Measurements from ENCODE around the gene LTBP1. TPM values are rescaled to one million over a fixed set of nuclear protein-coding genes. Genes with fewer than 3 reads are reported as not detected.
"Not testable (repeated sequence)": the region's sequence is repeated elsewhere in the genome, so short reads cannot be mapped to it uniquely, and the experiment has no call there.

LTBP1 gene
- total RNA-seq, 1 experiment from 2014 or later = 162 TPM

GRCh38 chr2:33339269-33339668 is 392.5 kb downstream of the LTBP1 start:
- no peak for DNase-seq (ENCODE audit: low read depth)

- DNase-seq (ENCODE audit: low read depth) = peak; percentile 65
Observed at GRCh38 chr2:33340280-33340679, 393.5 kb downstream of the LTBP1 start.

GRCh38 chr2:33342171-33342570 is 395.4 kb downstream of the LTBP1 start:
- DNase-seq (ENCODE audit: low read depth) = no peak

DNA sequence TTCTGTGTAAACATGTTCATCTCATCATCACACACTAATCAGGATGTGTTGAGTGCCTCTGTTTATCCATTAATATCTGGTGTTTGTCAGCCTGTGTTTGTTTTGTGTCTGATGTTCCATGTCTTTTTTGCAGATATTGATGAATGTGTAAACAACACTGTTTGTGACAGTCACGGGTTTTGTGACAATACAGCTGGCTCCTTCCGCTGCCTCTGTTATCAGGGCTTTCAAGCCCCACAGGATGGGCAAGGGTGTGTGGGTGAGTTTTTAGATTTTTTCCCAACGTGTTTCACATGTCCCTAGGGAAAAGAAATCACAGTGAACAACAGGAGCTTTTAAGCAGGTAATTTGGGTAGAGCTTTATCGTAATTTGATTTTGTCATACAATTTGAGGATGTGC is 396.0 kb downstream of the LTBP1 start:
- DNase-seq (ENCODE audit: low read depth) = no peak

- DNase-seq (ENCODE audit: low read depth) = no peak
Observed at GRCh38 chr2:33343387-33343895, 396.7 kb downstream of the LTBP1 start.

DNA sequence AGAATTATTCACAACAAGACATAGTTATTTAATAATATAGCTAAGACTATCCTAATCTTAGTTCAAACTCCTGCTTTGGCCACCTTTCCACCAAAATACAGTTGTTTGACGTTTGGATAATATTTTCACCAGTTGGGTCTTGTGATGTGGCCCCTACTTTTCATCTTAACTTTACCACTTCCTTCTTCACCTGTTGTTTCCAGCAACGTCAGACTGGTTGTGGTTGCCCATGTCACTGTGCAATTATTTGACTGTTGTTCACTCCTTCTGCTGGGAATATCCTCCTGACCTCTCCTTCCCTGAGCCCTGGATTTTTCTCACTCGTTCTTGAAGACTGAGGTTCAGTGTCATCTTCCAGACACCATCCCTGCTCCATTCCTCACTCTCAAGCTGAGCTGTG is 397.5 kb downstream of the LTBP1 start:
- no peak for DNase-seq (ENCODE audit: low read depth)

GRCh38 chr2:33347856-33348255 is 401.1 kb downstream of the LTBP1 start:
- DNase-seq (ENCODE audit: low read depth) = no peak

GRCh38 chr2:33350632-33351031 is 403.9 kb downstream of the LTBP1 start:
- DNase-seq (ENCODE audit: low read depth) = no peak

- DNase-seq (ENCODE audit: low read depth) = no peak
Observed at GRCh38 chr2:33351781-33352180, 405.0 kb downstream of the LTBP1 start.

GRCh38 chr2:33354981-33355380 is 408.2 kb downstream of the LTBP1 start:
- peak; percentile 92 for DNase-seq (ENCODE audit: low read depth)

DNA sequence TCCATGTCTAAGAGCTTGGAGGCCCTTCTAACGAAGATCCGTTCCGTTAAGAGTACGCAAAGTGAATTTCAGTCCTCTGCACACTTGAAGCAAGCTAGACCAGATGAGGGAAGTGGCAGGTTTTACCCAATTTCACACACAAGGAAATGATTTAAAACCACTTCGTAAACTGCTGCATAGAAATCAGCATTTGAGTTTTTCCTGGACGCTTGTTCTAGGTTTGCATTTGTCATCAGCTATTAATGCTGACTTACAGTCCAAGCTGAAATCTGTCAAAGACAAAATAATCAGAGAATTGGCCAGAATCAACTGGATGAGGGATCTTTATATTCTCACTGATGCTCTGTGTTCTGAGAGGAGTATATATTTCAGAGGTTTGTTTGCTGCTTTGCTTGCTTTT is 412.1 kb downstream of the LTBP1 start:
- no peak for DNase-seq (ENCODE audit: low read depth)

DNA sequence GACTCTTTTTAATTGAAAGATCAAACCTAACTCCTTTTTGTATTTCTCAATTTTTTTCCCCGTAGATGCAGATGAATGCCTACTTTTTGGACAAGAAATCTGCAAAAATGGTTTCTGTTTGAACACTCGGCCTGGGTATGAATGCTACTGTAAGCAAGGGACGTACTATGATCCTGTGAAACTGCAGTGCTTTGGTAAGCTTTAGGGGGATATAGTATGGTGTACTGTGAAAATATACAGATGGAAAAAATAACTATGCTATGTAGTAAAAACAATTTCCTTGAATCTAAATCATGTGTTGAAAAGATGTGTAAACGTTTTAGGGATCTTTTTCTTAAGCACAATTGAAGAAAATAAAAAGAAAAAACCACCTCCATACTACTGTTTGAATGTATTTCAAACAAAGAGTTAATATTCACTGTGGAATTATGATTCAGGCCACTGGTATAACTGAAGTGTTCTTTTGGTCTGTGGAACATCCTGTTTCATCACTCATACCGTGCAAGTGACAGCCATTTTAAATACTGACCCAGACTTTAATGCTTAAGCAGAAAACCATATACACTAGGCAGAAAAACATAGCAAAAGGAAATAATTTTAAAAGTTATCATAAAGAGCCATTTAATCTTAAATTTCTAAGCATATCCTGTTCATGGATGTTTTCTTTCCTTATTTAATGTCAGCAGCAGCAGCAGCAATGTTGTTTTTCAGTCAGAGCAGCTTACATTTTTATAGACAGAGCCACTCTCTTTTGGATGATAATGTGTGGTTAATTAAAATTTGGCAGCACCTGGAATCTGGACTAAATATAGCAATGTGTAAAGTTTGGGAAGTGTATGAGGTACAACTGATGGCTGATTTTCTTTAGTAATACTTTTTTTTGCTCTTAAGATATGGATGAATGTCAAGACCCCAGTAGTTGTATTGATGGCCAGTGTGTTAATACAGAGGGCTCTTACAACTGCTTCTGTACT is 416.9 kb downstream of the LTBP1 start:
- DNase-seq (ENCODE audit: low read depth) = peak; percentile 78

- DNase-seq (ENCODE audit: low read depth) = no peak
Observed at GRCh38 chr2:33365264-33365970, 418.7 kb downstream of the LTBP1 start.

- DNase-seq (ENCODE audit: low read depth) = no peak
Observed at GRCh38 chr2:33366473-33366872, 419.7 kb downstream of the LTBP1 start.

DNA sequence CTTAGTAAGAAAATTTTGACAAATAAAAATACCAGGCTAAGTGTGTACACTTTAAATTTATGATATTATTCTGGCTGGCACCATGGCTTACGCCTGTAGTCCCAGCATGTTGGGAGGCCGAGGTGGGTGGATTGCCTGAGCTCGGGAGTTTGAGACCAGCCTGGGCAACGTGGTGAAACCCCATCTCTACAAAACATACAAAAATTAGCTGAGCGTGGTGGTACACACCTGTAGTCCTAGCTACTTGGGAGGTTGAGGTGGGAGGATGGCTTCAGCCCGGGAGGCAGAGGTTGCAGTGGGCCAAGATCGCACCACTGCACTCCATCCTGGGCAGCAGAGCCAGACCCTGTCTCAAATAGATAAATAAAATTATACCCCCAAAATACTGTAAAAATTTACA is 421.8 kb downstream of the LTBP1 start:
- DNase-seq (ENCODE audit: low read depth) = not testable (repeated sequence)

- DNase-seq (ENCODE audit: low read depth) = no peak
Observed at GRCh38 chr2:33369191-33369590, 422.4 kb downstream of the LTBP1 start.

DNA sequence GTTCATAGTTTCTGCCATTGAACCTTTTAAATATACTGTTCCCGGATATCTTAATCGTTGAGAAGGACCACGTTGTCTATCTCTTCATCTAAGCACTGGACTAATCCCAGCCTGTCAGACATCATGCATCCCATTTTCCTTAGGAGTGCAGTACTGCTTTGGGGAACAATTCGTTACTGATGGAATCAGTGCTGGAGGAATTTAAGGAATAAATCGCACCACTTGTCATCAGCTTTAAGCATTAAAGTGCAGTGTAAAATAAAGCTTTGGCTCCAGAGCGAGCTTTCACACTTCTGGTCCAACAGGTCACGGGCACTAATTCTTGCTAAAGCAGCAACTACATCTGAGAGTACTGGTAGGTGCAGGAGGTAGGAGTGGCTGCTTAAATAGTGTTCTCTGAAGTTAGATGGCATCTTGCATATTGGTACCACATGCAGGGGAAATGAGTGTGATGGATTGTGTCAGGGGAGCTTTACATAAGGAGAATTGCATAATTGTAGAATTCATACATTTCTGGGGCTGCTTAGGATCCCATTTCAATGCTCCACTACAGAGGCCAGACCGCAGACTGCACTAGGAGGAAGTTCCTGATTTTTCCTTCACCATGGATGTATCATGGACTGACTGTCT is 424.0 kb downstream of the LTBP1 start:
- DNase-seq (ENCODE audit: low read depth) = peak; percentile 17

- DNase-seq (ENCODE audit: low read depth) = no peak
Observed at GRCh38 chr2:33371304-33372090, 424.7 kb downstream of the LTBP1 start.

DNA sequence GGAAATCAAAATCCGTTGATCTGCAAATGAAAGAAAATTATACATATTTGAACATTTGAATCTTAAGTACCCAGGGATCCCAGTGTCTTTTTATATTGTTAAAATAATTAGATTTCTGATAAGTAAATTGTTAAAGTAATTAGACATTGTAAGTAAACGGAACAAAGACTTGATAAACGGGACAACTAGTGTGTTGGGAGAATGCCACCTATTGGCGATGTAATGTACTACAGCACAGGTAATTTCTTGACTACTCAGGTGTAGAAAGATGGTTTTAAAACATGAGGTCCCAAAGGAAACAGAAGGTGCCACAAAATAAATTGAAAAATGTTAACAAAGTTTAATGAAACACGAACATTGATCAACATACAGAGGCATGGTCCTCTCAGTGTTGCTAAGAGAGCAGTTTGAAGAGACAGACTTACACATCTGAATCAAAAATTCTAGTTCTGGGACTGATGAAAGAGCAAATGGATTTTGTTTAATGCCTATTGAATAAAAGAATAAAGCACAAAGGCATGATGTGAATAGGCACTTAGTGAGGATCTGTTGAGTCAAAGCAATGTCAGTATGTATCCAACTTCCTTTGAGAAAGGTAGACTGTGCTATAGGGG is 426.3 kb downstream of the LTBP1 start:
- DNase-seq (ENCODE audit: low read depth) = peak; percentile 41

GRCh38 chr2:33373986-33374385 is 427.2 kb downstream of the LTBP1 start:
- DNase-seq (ENCODE audit: low read depth) = peak; percentile 70

DNA sequence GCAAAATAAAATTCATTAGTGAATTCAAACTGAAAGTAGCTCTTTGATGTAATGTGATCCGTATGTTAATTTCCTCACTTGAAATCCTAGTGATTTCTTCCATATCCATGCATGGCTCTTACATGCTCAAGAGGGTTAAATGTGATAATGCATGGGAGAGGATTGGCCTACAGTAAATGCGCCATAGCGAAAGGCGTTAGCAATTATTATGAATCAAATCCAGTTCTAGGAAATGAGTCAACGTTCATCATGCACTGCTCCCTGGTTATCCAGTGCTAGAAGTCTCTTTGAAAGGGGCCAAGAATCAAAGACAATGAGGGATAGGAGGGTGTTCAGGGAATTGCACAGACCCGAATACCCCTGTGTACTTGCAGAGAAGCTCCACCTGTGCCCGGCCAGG is 428.3 kb downstream of the LTBP1 start:
- peak; percentile 90 for DNase-seq (ENCODE audit: low read depth)
